Left colon (tissue), 2 donors: Measurements from ENCODE around the gene KCNJ18. TPM values are rescaled to one million over a fixed set of nuclear protein-coding genes. Genes with fewer than 3 reads are reported as not detected.
"Not testable (repeated sequence)": the region's sequence is repeated elsewhere in the genome, so short reads cannot be mapped to it uniquely, and the experiment has no call there.

Experiments used
- ATAC-seq: fragments of 200-7000 bp; cut with Tn5 transposase; one replicate; pipeline ENCODE4 v1.9.1; 2020; ENCODE audit warnings: mild to moderate bottlenecking, moderate library complexity
- DNase-seq, 2 donors: peaks; one replicate each; pipeline ENCODE4 v3.0.0-alpha.2; 2020
- intact Hi-C, 2 donors: fragments of 100-400 bp; cut with DNase I in 1 of 2; cut with micrococcal nuclease in 1 of 2; formaldehyde crosslinking; loops; one replicate each; pipeline versions ENCODE4 v1.11.2 to v1.14.0; 2022; cut with DNase I, micrococcal nuclease
- long read RNA-seq: library from polyadenylated mRNA; unstranded; transcript quantifications from one replicate; pipeline ENCODE4 v2.0.0, GENCODE V29; 2021
- total RNA-seq, 2 donors: library from RNA; stranded (reverse); fragmentation: NEBNext Ultra II Directional; extraction: Animal tissue kit (Norgen Biotek cat#: 25700); gene quantifications; one replicate each; pipeline ENCODE4 v1.2.1, GENCODE V29; 2021
- donor health status: DM: no; HTN: no; CAD: no.
- donor health status: DM: yes; HTN: yes; CAD: no.

Gene KCNJ18
- total RNA-seq = not detected
- long read RNA-seq = 0 reads

DNA sequence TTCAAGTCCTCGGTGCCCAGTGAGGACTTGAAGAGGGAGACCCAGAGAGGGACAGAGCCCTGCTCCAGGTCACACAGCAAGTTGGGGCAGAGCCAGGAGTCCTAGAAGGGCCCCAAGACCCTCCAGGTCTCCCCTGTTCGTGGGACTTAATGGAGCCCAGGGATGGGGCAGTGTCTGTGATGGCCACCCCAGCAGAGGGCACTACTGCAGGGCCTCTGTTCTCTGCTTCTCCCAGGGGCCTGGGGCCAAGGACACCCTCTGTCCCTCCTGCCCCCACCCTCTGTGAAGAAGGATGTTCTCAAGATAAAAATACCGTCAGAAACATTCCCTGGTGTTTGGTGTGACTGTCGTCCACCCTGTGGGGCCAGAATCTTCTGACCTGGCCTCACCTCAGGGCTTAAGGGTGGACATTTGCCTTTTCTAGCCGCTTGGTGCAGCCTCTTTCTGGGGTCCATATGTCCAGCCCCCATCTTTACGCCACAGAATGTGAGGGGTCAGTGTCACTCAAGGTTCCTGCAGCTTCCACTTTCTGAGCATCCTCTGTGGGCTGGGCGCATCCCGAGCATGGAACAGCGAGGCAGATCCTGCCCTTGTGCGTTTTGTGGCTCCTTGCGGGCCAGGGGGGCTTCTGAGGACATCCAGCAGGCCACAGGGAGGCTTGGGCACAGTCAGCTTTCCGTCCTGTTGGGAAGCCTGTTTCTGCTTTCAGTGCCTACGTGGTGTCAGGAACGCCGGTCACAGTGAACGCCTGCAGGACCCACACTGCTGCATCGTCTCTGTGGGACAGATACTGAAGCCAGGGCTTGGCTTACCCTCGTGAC lies at the start of gene KCNJ18:
Gene KCNJ18, plus strand, starts transcription at position 641 of the 821 bp plus-strand sequence. CDS start 10,264 bp downstream, outside the sequence.
- ATAC-seq, DNase-seq, intact Hi-C loops: not testable (repeated sequence)

DNA sequence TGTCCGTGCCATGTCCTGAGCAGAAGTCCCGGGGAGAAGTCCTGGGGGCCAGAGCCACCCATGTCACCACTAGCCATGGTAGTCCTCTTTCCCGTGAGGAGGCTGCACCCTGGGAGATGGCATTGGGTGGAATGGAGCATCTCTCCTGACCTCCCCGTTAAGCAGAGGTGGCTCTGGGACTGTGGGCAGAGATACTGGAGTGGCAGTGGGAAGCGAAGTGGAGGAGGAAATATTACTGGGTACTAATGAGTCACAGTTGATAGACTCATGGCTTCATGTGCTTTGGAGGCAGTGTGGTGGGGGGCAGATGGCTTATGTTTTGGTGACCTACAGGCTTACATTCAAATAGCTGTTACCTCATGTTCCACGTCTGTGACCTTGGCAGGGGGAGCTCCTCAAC lies 44.2 kb upstream of the KCNJ18 start:
- ATAC-seq, DNase-seq: not testable (repeated sequence)

GRCh38 chr17:21650043-21650442 lies 42.3 kb upstream of the KCNJ18 start:
- DNase-seq, intact Hi-C loops, ATAC-seq: not testable (repeated sequence)

More for the DNA sequence above, 44.2 kb upstream of the KCNJ18 start:
- intact Hi-C loops = not testable (repeated sequence)

GRCh38 chr17:21652049-21652448 lies 40.3 kb upstream of the KCNJ18 start:
- intact Hi-C loops, ATAC-seq, DNase-seq: not testable (repeated sequence)

DNA sequence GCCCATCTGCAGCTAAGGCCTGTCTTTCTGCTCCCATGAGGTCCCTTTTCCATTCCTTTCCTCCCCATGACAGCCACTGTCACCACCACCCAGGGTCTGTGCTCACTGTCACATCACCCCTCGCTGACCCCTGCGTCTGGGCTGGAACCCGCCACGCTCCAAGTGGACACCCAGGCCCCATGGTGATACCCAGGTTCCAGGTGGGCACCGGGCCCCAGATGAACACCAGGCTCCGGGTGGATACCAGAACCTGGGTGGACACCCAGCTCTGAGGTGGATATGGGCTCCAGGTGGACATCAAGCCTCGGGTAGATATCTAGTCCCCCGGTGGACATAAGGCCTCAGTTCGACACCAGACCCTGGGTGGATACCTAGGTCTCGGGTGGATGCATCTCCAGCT lies 39.1 kb upstream of the KCNJ18 start:
- DNase-seq, ATAC-seq, intact Hi-C loops: not testable (repeated sequence)

- intact Hi-C loops, ATAC-seq, DNase-seq: not testable (repeated sequence)
These were observed 35.6 kb upstream of the KCNJ18 start for GRCh38 chr17:21656518-21657309.

- ATAC-seq, intact Hi-C loops, DNase-seq: not testable (repeated sequence)
These were observed 32.7 kb upstream of the KCNJ18 start for GRCh38 chr17:21659635-21660034.

DNA sequence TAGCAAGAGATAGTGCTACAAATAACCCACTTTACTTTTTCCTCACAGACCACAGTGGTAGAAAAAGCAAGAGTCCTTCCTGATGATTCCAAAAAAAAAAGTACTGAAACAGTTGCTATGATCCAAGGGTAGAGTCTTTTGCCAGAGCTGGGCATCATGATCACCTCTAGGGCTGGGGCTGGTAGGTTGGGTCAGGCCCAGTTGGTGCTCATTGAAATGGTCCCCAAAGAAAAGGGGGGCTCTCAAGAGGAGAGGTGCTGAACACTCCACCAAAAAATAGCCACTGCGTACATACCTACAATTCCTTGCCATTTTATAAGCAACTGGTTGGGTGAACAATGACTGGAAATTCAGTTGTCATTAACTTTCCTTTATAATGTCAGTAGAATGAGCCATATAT lies 30.9 kb upstream of the KCNJ18 start:
- intact Hi-C loops, DNase-seq, ATAC-seq: not testable (repeated sequence)

DNA sequence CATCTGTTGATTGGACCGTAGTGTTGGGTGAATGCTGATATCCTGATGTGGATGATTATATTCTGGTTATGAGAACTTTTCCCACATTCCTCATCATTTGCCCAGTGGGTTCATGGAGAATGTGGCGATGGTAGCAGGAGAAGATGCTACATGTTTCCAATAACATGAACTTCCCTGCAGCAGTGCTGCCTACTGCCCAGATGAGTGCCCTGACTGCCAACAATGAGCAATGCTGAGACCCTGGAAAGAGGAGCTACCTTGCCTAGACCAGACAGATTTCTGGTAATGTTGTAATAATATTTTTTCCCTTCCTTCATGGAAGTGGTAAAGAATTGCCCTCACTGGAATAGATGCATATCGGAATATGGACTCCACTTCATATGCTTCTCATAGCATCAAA lies 29.2 kb upstream of the KCNJ18 start:
- intact Hi-C loops, DNase-seq, ATAC-seq: not testable (repeated sequence)

DNA sequence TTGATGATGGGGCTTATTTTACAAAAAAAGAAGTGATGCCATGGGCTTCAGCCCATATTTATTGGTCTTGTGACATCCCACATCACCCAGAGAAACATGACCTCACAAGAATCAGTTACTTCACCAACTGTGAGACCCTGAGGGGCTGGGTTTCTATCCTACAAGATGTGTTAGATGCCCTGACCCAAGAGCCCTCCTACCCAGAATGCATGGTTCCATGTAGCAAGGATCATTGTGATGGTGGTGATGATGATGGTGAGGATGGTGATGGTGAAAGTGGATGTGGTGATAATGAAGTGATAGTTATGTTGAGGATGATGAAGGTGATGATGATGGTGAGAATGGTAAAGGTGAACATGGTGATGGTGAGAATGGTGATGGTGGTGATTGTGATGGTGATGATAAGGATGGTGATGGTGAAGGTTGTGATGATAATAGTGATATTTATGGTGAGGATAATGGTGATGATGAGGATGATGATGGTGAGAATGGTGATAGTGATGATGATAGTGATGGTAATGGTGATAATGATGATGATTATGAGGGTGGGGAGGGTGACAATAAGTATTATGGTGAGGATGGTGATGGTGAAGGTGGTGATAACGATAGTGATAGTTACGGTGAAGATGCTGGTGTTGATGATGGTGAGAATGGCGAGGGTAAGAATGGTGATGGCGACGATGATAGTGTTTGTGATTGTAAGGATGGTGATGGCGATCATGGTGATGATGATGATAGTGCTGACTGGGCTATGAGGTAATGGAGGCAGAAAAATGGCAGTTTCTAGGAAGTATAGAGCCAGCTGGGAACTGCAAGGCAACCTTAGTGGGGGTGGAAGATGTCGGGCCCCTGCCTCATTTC lies 28.5 kb upstream of the KCNJ18 start:
- intact Hi-C loops, DNase-seq, ATAC-seq: not testable (repeated sequence)

GRCh38 chr17:21665171-21665570 lies 27.2 kb upstream of the KCNJ18 start:
- intact Hi-C loops, DNase-seq, ATAC-seq: not testable (repeated sequence)

DNA sequence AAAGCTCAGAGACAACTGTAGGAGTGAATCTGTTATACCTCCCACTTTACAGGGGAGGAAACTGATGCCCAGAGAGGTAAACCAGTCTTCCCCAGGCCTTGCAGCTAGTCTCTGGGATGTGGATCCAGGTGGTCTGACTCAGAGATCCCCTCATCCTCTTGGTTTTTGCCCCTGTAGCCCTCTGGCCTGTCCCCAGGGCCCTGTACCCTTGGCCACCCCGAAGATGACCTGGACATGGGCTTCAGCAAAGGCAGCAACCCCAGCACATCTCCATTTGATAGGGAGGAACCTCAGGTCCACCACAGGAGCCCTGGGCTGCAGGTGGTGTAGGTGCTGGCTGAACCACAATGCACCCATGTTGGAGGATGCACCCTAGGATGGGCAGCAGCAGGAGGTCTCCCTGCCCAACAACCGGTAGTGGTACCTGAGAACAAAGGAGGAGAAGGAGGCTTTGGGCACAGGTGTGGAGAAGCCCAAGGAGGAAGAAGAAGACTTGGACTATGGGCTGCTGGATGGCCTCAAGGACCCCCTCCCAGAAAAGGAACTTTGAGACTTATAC lies 26.3 kb upstream of the KCNJ18 start:
- DNase-seq, intact Hi-C loops, ATAC-seq: not testable (repeated sequence)

- intact Hi-C loops, DNase-seq, ATAC-seq: not testable (repeated sequence)
These were observed 25.5 kb upstream of the KCNJ18 start for GRCh38 chr17:21666711-21667412.

DNA sequence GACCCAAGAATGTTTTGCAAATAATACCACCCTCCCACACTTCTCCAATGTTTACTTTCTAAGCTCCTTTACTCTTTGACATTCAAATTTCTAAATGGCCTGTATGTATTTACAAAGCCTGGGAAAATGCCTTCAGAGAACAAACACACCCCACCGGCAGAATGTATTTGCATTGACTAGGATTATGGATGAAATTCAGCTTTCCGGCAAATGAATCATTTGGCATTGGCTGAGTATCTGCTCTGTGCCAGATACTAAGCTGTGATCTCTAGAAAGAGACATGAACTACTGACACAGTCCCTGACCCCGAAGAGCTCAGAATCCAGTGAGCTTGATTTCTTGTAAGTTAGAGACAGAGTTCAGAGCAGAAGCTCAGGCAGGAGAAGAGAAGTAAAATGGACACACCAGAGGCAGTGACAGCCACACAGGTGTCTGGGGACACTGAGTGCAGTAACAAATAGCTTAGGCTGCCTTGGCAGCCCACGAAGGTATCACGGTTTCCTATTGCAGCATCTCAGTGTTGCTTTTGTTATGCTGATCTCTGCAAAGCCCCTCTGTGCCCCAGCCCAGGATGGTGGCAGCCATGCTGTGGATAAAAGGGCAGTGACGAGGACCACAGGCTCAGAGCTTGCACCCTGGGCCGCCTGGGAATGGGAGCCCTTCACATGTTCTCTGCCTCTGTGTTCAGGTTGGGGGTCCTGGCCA lies 24.8 kb upstream of the KCNJ18 start:
- intact Hi-C loops, DNase-seq, ATAC-seq: not testable (repeated sequence)

GRCh38 chr17:21668118-21668488 lies 24.2 kb upstream of the KCNJ18 start:
- intact Hi-C loops, ATAC-seq, DNase-seq: not testable (repeated sequence)

DNA sequence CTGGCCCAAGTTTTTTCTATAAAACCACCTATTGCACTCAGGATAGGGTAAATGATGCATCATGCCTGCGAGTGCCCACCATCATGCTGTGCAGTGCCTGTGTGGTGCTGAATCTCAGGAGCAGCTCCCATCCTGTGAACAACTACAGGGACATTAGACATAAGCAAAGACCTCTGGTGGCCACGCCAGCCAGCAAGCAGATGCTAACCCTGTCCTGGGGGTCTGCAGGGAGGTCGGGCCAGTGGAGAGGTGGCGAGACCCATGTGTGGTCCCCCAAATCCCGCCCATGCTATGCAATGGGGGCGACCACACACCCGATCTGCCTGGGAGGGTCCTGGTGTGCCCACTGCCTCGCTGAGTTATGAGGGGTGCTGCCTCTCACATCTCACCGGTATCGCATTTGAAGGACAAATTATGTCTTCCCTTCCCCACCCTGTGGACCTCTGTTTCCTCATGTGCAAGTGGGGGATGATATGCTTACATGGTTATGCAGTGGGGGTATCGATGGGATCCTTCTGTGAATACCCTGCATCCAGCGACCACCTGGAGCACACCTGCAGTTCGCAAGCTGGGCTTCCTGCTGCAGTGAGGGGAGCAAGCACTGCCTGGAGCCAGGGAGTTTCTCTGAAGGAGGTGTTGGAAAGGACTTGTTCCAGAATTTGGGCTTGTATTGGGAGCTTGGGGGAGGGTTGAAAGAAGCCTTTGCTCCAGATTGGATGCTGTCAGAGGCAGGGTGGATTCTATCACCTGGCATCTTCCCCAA lies 23.4 kb upstream of the KCNJ18 start:
- intact Hi-C loops, ATAC-seq, DNase-seq: not testable (repeated sequence)
